GM18498 (cell line): ENCODE measurements around the gene FAF1.
"Not testable (repeated sequence)": the region's sequence is repeated elsewhere in the genome, so short reads cannot be mapped to it uniquely, and the experiment has no call there.

ENCODE experiments used
- ATAC-seq: cut with Tn5 transposase; IDR thresholded peaks from one replicate; pipeline ENCODE4 v1.9.1; 2021; ENCODE audit warnings: mild to moderate bottlenecking, moderate library complexity; ENCODE audit not compliant: unreplicated experiment

FAF1 gene

DNA sequence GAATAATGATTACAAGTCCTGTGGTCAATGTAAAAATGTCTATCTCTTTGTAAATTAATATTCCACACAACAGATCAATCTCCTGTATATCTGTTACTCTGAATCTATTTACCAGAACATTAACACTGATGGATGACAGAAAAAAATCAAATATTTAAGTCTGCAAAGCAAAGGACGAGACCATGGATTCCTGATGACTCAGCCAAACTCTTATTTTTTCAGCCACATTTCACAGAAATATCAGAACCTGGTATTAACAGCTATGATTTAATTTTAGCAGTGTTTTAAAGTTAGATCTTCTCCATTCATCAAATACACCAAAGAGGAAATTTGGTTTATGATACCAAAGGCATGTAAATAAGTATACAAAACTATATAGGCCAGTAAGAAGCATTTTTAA lies 46.1 kb downstream of the FAF1 start:
- ATAC-seq, result no peak

- ATAC-seq, result not testable (repeated sequence)
Measured at GRCh38 chr1:50910356-50910755, 49.7 kb downstream of the FAF1 start.

GRCh38 chr1:50907610-50908009 lies 52.5 kb downstream of the FAF1 start:
- not testable (repeated sequence) for ATAC-seq

DNA sequence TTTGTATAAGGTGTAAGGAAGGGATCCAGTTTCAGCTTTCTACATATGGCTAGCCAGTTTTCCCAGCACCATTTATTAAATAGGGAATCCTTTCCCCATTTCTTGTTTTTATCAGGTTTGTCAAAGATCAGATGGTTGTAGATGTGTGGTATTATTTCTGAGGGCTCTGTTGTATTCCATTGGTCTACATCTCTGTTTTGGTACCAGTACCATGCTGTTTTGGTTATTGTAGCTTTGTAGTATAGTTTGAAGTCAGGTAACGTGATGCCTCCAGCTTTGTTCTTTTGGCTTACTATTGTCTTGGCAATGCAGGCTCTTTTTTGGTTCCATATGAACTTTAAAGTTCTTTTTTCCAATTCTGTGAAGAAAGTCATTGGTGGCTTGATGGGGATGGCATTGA lies 54.0 kb downstream of the FAF1 start:
- ATAC-seq, result not testable (repeated sequence)

GRCh38 chr1:50902419-50902818 lies 57.6 kb downstream of the FAF1 start:
- no peak for ATAC-seq

GRCh38 chr1:50901872-50902271 lies 58.2 kb downstream of the FAF1 start:
- no peak for ATAC-seq

DNA sequence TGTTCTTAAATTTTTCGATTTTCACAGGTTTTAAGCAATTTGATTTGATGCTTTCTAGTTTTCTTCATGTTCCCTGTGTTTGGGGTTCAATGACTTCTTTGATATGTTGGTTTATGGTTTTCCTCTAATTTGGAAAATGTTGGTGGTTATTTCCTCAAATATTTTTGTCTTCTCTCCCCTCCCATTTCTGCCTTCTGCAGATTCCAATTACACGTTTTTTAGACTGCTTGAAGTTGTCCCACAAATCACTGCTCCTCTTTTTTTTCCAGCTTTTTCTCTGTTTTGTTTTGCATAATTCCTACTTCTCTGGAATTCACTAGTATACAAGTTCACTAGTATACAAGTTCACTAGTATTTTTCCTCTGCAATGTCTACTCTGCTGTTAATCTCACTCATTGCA lies 61.3 kb downstream of the FAF1 start:
- ATAC-seq, result no peak

DNA sequence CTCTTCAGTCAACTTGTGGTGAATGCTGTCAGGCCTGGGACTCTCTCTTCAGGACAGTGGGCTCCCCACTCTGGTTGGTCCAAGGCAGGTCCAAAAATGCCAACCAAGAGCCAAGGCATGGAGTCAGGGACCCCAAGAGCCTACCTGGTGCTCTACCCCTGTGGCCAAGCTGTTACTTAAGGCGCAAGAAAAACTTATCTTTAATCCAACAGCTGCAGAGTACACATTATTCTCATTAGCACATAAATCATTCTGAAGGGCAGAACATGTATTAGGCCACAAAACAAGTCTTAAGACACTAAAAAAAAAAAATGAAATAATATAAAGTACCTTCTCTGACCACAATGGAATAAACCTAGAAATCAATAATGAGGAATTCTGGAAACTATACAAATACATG lies 65.7 kb downstream of the FAF1 start:
- no peak for ATAC-seq

GRCh38 chr1:50893466-50893865 lies 66.6 kb downstream of the FAF1 start:
- ATAC-seq, result no peak

GRCh38 chr1:50887555-50887954 lies 72.5 kb downstream of the FAF1 start:
- ATAC-seq, result not testable (repeated sequence)

DNA sequence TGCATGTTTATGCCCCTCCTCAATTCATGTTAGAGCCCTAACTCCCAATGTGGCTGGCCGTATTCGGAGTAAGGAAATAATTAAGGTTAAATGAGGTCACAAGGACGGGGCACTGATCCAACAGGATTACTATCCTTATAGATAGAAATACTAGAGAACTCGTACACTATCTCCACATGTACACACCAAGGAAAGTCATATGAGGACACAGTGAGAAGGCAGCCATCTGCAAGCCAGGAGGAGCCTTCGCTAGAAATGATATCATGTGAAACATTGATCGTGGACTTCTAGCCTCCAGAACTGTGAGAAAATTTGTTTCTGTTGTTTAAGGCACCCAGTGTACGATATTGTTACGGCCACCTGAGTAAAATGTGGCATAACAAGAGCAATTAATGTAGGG lies 79.7 kb downstream of the FAF1 start:
- no peak for ATAC-seq

DNA sequence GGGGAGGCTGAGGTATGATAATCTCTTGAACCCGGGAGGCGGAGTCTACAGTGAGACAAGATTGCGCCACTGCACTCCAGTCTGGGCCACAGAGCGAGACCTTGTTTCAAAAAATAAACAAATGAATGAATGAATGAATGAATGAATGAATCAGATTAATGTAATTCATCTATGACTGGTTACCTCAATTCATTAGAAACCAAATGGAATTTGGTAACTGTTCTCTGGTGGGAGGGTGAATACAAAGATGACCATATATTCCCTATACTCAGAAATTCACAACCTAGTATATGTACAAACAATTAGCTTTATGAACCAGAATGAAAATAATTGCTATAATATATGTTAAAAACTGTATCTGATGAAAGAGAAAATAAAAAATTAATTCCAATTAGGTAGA lies 80.9 kb downstream of the FAF1 start:
- no peak for ATAC-seq

- ATAC-seq, result no peak
Measured at GRCh38 chr1:50878434-50878833, 81.6 kb downstream of the FAF1 start.

- no peak for ATAC-seq
Measured at GRCh38 chr1:50877641-50878040, 82.4 kb downstream of the FAF1 start.

GRCh38 chr1:50873458-50874187 lies 86.4 kb downstream of the FAF1 start:
- peak; percentile 96 for ATAC-seq

DNA sequence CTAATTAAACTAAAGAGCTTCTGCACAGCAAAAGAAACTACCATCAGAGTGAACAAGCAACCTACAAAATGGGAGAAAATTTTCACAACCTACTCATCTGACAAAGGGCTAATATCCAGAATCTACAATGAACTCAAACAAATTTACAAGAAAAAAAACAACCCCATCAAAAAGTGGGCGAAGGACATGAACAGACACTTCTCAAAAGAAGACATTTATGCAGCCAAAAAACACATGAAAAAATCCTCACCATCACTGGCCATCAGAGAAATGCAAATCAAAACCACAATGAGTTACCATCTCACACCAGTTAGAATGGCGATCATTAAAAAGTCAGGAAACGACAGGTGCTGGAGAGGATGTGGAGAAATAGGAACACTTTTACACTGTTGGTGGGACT lies 95.2 kb downstream of the FAF1 start:
- ATAC-seq, result not testable (repeated sequence)

- no peak for ATAC-seq
Measured at GRCh38 chr1:50861772-50862171, 98.3 kb downstream of the FAF1 start.

DNA sequence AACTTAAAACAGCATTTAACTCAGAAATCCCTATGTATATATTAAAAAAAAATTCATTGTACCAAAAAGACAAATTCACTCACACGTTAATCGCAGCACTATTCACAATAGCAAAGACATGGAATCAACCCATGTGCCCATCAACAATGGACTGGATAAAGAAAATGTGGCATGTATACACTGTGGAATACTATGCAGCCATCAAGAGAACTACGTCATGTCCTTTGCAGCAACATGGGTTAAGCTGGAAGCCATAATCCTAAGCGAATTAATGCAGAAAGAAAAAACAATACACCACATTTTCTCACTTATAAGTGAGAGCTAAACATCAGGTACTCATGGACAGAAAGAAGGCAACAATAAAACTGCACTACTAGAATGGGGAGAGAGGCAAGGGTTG lies 99.4 kb downstream of the FAF1 start:
- no peak for ATAC-seq

DNA sequence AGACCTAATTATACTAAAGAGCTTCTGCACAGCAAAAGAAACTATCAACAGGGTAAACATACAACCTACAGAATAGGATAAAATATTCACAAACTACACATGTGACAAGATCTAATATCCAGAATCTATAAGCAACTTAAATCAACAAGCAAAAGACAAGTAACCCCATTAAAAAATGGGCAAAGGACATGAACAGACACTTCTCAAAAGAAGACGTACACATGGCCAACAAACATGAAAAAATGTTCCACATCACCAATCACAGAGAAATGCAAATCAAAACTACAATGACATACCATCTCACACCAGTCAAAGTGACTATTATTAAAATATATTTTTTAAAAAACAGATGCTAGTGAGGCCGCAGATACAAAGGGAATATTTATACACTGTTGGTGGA lies 99.8 kb downstream of the FAF1 start:
- ATAC-seq, result no peak

- no peak for ATAC-seq
Measured at GRCh38 chr1:50859657-50860056, 100.4 kb downstream of the FAF1 start.

DNA sequence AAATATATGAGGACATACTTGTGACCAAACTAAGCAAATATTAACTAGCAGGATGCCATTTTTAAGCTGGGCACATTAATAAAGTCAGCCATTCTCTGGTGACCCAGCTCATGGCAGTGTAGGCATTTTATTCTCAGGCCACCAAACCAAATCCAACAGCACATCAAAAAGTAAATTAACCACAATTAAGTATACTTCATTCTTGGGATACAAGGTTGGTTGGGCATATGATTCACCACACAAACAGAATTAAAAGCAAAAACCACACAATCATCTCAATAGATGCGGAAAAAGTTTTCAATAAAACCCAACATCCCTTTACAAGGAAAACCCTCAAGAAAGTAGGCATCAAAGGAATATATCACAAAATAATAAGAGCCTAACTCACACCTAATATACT lies 101.3 kb downstream of the FAF1 start:
- ATAC-seq, result no peak

DNA sequence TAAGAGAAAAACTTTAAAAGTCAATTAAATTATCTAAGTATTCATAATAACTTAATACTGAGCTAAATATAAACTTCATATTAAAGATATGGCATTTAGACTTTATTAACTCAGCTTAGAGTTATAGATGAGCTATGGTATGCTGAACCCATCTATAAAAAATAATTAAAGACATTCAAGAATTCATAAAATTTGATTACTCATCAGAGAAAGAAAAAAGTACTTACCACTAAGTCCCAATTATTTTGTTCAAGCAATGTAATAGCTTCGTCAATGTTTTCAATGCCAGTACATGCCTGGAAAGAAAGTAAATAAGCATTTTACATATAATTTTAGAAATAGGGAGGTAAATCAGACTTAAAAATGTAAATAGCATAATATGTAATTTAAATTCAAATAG lies 102.4 kb downstream of the FAF1 start:
- no peak for ATAC-seq

DNA sequence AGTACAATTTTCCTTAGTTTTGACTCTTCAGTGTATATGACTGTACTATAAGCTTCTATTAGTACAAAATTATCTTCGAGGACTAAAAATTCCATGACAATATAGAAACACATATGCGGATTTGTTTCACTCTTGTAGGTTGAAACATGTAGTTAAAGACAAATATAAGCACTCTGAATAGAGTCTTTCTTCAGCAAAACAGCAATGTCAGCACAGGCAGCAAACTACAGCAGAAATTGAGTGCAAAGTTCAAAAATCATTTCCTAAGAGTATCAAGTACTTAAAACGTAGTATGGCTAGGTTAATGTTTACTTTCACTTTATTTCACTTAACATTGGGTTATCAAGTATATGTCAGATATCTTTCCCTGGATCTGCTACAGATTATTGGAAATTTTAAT lies 106.7 kb downstream of the FAF1 start:
- no peak for ATAC-seq
